Bladder microvascular endothelial cell (primary cell): Measurements from ENCODE around the gene SPOPL. TPM values are rescaled to one million over a fixed set of nuclear protein-coding genes. Genes with fewer than 3 reads are reported as not detected.

Experiments
- total RNA-seq: library from RNA; depleted of rRNA; stranded (reverse); fragments of >200 nt; gene quantifications from 2 replicates; pipeline ENCODE4 v1.2.3, GENCODE V29; 2014

The SPOPL gene
- 8.3 and 15.9 TPM in 2 replicates for total RNA-seq

DNA sequence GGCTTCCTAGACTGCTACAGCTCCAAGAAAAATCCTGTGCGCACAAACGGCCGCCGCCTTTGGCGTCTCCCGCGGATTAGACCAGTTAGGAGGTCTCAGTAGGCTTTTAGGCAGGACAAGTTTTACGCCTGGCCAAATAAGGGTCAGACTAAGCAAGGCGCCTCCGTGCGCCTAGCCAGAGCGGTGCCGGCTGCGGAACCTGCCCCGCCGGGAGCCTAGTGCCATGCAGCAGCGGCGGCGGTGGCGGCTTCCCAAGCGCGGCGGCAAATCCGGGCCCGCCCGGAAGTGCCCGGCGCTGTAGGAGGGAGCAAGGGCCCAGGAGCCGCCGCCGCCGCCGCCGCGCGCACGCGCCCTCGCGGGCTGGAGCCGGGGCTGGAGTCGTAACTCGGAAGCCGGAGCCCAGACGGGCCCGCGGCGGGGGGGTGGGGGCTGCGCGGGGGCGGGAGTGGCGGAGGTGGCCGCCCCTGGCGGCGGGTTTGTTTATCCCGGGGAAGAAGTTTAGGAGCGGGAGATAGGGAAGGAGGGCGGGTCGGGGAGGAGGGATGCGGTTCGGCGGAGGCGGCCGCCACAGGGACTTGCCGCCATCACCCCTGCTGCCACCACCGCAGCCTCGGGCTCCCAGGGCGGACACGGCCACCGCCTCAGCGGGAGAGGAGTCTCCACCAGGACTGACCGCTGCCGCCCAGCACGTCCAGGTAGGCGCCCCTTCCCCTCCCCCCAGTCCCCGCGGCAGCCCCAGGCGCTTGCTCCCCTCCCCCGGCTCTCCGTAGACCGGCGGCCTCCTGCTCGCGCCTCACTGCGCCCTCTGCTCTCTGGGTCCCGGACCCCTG lies at the start of gene SPOPL:
TSS of gene SPOPL (plus strand) at position 346 of the 830 bp plus-strand sequence. CDS start 48,447 bp downstream, outside the sequence.

